ENCODE data around the gene ANKRD10. TPM values are rescaled to one million over a fixed set of nuclear protein-coding genes. Genes with fewer than 3 reads are reported as not detected.

The ANKRD10 gene
- polyA plus RNA-seq, 3 donors: 212 to 240 (median 214) TPM

DNA sequence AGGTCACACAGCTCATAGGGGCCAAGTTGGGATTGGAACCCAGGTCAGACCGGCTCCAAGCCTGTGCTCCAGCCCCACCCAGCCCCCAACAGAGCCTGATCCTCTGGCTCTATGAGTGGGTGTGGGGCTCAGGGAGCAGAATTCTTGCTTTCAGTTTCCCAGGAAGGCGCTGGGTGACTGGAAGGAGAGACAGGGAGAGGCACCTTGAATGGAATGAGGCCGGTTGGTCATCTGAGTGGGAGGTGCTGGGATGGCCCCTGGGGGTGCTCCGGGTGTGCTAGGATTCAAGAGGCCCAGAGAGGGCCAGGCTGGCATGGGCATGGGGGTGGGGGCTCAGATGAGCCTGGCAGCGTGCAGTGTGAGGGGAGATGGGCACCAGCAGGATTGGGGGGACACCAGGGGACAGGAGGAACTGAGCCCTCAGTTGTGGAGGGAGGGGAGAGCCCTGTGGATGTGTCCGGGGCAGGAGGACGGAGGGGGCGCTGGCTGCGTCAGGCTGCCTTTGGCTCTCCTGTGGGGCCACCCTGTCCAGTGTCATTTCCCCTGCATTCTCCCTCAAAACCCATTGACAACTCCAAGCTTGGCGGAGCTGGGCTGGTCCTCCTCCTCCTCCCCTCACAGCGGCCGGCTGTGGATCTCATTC lies 31.2 kb upstream of the ANKRD10 start:
- no peak for DNase-seq (ENCODE audit: low read depth in 3 of 3, low spot score in 2 of 3)

DNA sequence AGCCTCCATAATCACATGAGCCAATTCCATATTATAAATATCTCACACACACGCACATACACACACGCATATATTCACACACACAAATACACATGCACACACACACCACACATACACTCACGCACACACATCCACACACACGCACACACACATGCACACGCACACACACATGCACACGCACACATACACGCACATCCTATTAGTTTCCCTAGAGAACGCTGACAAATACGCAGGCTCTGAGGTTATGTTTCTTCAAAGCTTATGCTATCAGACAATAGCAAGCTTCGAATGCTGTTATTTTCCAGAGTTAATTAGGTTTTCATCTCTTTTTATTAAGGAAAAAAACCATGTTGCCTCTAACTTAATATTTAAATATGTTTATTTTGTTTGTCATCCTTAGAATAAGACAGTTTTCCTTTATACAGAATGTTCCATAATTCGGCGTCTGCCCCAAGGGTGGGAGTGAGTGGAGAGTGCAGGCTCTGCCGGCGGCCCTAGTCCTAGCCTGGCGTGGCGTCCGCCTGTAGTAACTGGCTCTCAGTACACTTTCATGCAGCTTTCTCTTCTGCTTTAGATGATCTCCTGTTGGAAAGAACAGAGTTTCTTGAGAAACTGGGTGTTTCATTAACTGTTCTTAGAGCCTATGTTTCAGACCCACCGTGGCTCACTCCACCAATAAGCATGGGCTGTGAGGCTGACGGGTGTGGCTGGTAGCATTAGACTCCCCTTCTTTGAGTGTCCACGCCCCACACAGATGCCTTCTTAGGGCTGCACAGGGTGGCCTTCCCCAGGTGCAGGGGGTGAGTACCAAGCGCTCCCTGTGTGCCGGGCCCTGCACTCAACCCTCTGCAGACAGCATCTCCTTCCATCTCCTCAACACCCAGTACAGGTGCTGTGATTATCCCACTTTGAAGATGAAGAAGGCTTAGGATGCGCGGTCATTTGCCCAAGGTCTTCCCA lies 30.4 kb upstream of the ANKRD10 start:
- no peak for DNase-seq (ENCODE audit: low read depth in 3 of 3, low spot score in 2 of 3)

DNA sequence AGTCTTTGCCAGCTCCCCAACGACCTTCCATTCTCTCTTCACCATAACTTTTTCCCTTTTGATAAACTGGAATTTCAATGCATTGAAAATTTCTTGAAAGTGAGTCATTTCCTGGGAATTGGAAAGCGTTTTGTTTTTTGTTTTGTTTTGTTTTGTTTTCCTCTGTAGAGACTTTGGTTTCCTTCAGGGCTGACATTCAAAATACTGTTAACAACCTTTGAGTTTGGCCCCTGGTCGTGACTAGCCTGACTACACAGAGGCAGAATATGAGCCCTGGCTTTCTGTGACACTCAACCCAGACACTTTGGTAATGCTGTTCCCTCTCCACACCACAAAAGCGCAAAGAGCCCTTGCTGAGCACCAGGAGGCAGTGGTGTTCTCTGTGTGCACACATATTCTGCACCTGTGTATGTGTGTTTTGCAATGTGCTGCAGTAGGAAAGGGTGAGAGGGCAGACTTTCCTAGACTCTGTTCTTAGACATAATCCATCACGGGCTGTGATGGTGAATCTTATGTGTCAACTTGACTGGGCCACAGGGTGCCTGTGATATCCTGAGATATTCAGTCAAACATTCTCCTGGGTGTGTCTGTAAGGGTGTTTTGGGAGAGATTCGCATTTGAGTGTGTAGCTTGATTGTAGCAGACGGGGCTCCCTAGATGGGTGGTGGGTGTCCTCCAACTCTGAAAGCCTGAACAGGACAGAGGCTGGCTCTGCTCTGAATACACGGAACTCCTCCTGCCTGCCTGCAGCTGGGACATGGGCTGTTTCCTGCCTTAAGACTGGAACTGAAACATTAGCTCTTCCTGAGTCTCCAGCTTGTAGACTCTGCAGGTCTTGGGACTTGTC lies 29.5 kb upstream of the ANKRD10 start:
- DNase-seq (ENCODE audit: low read depth in 3 of 3, low spot score in 2 of 3): no peak

DNA sequence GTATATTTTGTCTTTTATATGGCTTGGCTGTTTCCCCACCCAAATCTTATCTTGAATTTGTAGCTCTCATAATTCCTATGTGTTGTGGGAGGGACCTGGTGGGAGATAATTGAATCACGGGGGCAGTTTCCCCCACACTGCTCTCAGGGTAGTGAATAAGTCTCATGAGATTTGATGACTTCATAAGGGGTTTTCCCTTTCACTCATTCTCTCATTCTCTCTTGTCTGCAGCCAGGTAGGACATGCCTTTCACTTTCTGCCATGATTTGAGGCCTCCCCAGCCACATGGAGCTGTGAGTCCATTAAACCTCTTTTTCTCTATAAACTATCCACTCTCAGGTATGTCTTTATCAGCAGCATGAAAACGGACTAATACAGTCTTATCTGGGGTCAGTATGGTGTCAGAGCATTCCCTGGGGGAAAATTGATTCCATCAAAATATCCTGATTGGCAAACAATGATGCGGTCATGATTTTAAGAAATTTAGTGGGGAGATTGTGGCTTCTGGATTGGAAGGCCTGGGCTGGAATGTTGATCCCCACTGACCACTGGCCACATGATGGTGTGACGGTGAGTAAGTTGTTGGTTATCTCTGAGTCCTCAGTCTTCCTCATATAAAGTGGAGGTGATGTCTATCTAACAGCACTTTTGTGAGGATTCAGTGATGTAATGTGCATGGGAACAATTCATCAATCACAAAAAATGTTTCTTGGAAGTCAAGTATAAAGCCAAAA lies 27.5 kb upstream of the ANKRD10 start:
- no peak for DNase-seq (ENCODE audit: low read depth in 3 of 3, low spot score in 2 of 3)

DNA sequence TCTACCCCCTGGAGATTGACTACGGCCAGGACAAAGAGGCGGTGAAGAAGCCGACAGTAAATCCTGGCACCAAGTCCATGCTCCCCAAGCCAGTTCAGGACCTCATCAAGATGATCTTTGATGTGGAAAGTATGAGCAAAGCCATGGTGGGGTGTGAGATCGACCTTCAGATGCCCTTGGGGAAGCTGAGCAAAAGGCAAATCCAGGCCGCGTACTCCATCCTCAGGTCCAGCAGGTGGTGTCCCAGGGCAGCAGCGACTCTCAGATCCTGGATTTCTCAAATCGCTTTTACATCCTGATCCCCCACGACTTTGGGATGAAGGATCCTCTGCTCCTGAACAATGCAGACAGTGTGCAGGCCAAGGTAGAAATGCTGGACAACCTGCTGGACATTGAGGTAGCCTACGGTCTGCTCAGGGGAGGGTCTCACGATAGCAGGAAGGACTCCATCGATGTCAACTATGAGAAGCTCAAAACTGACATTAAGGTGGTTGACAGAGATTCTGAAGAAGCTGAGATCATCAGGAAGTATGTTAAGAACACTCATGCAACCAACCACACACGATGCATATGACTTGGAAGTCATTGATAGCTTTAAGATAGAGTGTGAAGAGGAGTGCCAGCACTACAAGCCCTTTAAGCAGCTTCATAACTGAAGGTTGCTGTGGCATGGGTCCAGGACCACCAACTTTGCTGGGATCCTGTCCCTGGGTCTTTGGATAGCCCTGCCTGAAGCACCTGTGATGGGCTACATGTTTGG lies 24.0 kb upstream of the ANKRD10 start:
- DNase-seq (ENCODE audit: low read depth in 3 of 3, low spot score in 2 of 3): no peak

DNA sequence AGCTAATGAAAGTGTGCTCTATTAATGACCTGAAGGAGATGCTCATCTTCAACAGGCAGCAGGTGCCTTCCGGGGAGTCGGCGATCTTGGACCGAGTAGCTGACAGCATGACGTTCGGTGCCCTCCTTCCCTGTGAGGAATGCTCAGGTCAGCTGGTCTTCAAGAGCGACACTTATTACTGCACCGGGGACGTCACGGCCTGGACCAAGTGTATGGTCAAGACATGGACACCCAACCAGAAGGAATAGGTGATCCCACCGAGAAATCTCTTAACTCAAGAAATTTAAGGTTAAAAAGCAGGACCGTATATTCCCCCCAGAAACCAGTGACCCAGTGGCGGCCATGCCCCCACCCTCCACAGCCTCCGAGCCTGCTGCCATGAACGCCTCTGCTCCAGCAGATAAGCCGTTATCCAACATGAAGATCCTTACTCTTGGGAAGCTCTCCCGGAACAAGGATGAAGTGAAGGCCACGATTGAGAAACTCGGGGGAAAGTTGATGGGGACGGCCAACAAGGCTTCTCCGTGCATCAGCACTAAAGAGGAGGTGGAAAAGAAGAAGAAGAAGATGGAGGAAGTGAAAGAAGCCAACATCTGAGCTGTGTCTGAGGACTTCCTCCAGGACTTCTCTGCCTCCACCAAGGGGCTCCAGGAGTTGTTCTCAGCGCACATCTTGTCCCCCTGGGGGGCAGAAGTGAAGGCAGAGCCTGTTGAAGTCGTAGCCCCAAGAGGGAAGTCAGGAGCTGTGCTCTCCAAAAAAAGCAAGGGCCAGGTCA lies 22.8 kb upstream of the ANKRD10 start:
- no peak for DNase-seq (ENCODE audit: low read depth in 3 of 3, low spot score in 2 of 3)

DNA sequence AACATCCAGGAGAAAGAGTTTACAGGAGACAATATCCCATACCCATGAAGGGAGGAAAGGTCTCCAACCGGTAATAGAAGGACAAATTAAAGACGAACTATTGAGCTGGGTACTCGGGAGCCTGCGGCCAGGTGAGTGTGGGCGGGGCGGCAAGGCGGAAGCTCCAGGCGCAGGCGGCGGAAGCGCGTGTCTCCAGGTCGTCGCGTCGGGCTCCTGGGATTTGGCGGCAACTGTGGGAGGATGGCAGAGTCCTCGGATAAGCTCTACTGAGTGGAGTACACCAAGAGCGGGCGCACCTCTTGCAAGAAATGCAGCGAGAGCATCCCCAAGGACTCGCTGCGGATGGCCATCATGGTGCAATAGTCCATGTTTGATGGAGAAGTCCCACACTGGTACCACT lies 21.6 kb upstream of the ANKRD10 start:
- DNase-seq (ENCODE audit: low read depth in 3 of 3, low spot score in 2 of 3): no peak

DNA sequence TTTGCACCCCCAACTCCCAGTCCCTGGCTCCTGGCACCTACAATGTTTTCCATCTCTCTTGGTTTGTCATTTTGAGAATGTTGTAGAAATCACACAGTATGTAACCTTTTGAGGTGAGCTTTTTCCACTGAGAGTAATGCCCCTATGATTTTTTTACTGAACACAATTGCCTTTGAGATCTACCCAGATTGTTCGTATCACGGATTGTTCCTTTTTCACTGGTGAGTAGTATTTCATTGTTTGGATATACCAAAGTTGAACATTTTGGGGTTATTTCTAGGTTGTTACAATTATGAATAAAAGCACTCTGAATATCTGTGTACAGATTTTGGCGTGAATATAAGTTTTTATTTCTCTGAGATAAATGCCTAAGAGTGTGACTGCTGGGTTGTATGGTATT lies 17.7 kb upstream of the ANKRD10 start:
- no peak for DNase-seq (ENCODE audit: low read depth in 3 of 3, low spot score in 2 of 3)

DNA sequence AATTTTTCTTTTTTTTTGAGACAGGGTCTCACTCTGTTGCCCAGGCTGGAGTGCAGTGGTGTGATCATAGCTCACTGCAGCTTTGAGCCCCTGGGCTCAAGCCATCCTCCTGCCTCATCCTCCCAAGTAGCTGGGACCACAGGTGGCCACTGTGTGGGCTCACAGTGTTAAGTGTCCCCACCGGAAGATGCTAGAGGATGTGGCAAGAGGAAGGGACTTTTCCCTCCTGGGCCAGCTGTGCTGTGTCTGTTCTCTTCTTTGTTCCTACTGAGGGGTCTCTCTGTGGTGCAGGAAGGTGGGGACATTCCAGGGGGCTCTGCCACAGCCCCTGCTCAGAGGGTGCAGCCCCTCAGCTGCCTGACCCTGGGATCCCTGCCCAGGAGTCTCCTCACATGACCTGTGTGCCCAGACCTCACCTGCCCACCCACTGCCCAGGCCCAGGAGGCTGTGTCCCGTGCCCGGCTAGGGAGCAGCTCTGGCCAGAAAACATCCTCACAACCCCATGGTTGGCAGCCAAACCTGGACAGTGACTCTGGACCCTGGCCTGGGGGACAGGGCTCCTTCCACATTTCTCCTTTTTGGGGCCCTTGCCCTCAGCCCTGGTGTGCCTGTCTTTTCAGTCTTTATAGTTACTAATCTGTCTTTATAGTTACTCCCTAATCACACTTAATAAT lies 14.4 kb upstream of the ANKRD10 start:
- no peak for DNase-seq (ENCODE audit: low read depth in 3 of 3, low spot score in 2 of 3)

DNA sequence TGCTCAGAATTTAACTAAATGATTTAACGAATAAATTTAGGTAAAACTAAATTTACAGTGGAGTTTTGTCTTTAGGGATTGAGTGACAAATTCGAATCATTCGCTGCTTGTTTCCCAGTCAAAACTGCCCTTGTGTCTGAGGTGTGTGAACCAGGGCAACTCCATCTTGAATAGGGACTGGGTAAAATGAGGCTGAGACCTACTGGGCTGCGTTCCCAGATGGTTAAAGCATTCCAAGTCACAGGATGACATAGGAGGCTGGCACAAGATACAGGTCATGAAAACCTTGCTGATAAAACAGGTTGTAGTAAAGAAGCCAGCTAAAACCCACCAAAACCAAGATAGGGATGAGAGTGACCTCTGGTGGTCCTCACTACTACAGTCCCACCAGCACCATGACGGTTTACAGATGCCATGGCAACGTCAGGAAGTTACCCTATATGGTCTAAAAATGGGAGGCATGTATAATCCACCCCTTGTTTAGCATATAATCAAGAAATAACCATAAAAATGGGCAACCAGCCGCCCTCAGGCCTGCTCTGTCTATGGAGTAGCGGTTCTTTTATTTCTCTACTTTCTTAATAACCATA lies 10.2 kb upstream of the ANKRD10 start:
- DNase-seq (ENCODE audit: low read depth in 3 of 3, low spot score in 2 of 3): no peak

DNA sequence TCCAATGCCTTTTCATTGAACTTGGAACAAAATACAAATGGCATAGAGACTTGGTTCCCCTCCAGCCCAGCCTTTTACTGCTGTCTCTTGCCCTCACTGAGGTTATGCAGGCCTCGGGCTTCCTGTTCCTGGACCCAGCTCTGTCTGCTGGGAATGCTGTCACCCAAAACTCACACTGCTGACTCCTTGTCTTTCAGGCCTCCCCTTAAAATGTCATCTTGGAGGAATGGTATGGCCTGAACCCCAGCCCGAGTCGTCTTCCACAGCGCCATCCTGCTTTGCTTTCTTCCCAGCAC lies 9.7 kb upstream of the ANKRD10 start:
- no peak for DNase-seq (ENCODE audit: low read depth in 3 of 3, low spot score in 2 of 3)

DNA sequence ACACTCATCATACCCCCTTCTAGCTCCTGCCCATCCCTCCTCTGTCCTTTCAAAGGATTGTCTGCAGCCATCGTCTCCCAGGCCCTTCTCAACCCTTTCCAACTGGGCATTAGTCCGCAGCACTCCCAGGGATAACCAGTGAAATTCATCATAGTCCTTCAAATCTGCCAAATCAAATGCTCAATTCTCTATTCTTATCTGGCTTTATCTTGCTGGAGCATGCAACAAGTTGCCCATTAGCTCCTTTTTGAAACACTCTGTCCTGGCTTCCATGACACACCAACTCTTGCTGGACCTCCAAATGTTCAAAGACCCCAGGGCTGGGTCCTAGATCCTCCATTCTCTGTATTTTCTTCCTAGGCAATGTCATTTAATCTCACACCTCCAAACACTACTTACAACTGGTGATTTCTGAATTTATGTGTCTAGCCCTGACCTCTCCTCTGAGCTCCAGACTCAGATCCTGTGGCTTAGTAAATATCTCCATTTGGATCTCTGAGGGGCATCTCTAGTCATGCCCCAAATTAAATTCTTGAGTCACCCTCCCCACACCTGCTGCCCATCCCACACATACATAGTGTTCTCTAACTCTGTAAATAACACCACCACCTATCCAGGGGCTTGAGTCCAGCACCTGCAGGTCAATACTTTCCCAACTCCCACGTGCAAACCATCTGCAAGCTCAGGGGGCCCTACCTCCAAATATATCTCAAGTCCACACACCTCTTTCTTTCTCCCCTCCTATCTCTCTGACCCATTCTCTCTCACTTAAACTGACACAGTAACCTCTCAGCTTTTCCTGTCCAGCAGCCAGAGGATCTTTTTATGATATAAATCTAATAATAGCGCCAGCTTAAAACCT lies 9.1 kb upstream of the ANKRD10 start:
- no peak for DNase-seq (ENCODE audit: low read depth in 3 of 3, low spot score in 2 of 3)

DNA sequence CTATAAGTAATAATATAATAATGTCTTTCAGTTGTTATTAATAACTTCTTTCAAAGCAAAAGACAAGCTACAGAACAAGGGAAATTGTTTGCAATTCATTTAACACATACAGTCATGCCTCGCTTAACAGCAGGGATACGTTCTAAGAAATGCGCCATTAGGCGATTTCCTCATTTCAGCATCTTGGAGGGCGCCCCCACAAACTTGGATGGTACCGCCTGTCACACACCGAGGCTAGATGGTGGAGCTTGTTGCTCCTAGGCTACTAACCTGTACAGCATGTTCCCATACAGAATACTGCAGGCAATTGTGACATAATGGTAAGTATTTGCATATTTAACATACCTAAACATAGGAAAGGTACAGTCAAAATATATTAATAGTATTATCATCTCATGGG lies 8.2 kb upstream of the ANKRD10 start:
- no peak for DNase-seq (ENCODE audit: low read depth in 3 of 3, low spot score in 2 of 3)

DNA sequence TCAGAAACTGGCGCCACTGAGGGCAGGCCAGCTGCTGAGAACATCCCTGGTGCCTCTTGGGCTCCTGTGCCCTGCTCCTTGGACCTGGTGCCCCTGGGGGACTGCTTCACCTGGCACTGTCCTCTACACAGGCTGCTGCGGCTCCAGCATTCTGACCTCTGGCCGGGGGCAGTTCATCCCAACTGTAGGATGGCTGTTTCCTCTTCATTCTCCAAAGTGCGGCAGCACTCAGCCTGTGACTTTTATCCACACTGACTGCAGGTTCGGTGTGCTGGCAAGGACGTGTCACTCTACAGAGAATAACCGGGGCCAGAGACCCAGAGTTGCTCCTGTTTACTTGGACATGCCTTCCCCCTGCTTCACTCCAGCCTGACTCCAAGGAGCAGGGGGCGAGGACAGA lies 7.6 kb upstream of the ANKRD10 start:
- DNase-seq (ENCODE audit: low read depth in 3 of 3, low spot score in 2 of 3): no peak

DNA sequence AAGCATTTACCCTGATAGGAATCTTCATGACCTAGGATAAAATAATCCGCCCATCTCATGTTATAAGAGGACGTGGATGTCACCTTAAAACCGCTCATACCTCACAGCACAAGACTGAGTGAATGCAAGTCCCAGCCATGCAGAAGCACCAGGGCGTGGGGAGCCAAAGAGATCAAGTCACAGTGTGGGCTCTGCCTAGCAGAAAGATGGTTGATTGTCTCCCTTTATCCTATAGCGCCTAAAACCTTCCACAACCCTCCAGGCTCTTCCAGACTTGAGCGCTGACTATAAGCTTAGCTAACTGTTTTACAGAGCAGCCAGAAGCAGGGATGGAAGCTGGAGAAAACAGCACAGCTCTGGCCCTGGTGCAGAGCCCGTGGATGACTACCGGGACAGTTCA lies 6.8 kb upstream of the ANKRD10 start:
- DNase-seq (ENCODE audit: low read depth in 3 of 3, low spot score in 2 of 3): no peak

DNA sequence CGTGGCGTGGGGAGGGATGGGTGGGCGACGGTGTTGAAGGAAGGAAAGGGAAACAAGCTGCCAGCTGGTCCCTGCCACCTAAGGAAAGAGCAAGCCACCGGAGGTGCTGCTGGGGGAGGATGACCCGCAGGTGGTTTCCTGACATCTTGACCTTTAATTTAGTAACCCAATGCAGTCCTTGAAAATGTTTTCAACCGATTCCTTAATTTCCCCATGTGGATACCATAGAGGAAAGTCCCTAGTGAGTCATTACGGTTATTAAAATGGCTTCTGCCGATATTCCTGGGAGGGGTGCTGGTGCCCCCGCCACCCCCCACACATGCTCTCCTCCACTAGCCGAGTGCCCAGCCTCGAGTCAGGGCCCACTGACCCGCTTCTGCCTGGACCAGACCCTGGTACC lies 6.3 kb upstream of the ANKRD10 start:
- no peak for DNase-seq (ENCODE audit: low read depth in 3 of 3, low spot score in 2 of 3)

DNA sequence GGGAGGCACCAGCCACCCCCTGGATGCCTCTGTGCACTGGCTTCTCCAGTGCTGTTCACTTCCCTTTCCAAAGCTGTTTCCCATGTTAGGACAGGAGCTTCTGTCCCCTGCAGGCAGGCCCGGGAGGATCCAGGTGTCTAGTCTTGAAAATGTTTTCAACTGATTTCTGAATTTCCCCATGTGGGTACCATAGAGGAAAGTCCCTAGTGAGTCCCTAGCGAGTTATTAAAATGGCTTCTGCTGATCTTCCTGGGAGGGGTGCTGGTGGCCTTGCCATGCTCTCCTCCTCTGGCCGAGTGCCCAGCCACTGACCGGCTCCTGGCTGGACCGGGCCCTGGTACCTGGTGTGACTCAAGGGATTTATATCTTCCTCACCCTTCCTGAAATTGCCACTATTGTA lies 5.2 kb upstream of the ANKRD10 start:
- no peak for DNase-seq (ENCODE audit: low read depth in 3 of 3, low spot score in 2 of 3)
